ENCODE measurements around the gene DMRTB1.

Gene DMRTB1

DNA sequence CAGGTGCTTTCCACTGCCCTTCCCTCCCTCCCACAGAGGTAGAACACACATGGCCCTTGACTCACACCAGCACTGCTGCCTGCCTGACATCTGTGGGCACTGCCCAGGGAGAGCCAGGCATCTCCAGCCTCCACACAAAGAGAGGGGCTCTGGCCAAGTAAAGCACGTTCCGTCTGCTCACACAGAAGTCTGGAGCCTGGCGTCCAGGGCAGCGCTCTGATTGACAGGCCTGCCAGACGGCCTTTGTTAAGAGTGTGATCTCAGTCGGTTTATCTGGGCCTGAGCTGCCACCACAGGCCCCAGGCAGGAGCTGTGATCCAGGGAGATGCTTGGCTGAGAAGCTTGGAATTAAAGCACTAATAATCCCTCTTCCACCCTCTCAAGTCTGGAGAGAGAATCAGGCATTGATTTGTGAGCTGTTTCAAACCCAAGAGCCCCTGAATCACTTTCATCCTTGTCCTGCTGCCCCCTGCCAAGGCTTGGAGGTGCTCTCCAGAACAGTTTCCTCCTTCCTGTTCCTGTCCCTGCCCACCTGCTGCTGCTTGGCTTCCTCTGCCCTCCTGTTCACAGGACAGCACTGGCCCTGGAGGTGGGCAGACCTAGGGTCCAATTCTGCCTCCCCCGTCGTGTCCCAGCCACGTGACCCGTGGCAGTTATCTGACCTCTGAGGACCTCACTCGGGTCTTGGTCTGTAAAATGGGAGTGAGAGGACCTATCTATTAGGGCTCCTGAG lies 3.7 kb downstream of the DMRTB1 start:
- no peak overlapping the region for H3K27ac ChIP-seq (ENCODE audit: low read depth, low read length)
- no peaks in the 10 kb centered on the region for H3K36me3 ChIP-seq (ENCODE audit: control insufficient read depth in 5 of 5, insufficient read depth in 5 of 5, low read length in 5 of 5)
- no peaks in the 10 kb centered on the region for H3K9me3 ChIP-seq (ENCODE audit: control insufficient read depth in 5 of 5, low read length in 5 of 5)
- H3K9ac ChIP-seq (ENCODE audit: low read length in 5 of 5): no peak overlapping the region
- no peaks in the 10 kb centered on the region for H3K4me1 ChIP-seq (ENCODE audit: control insufficient read depth in 5 of 5, insufficient read depth in 5 of 5, low read length in 5 of 5)
- peaks cover 0 to 5% (median 0%) of the 10 kb centered on the region in 5 donors for H3K27me3 ChIP-seq (ENCODE audit: control insufficient read depth in 5 of 5, insufficient read depth in 4 of 5, low read length in 5 of 5)
- H3K4me3 ChIP-seq (ENCODE audit: low read depth in 1 of 5, low read length in 5 of 5): no peak overlapping the region

DNA sequence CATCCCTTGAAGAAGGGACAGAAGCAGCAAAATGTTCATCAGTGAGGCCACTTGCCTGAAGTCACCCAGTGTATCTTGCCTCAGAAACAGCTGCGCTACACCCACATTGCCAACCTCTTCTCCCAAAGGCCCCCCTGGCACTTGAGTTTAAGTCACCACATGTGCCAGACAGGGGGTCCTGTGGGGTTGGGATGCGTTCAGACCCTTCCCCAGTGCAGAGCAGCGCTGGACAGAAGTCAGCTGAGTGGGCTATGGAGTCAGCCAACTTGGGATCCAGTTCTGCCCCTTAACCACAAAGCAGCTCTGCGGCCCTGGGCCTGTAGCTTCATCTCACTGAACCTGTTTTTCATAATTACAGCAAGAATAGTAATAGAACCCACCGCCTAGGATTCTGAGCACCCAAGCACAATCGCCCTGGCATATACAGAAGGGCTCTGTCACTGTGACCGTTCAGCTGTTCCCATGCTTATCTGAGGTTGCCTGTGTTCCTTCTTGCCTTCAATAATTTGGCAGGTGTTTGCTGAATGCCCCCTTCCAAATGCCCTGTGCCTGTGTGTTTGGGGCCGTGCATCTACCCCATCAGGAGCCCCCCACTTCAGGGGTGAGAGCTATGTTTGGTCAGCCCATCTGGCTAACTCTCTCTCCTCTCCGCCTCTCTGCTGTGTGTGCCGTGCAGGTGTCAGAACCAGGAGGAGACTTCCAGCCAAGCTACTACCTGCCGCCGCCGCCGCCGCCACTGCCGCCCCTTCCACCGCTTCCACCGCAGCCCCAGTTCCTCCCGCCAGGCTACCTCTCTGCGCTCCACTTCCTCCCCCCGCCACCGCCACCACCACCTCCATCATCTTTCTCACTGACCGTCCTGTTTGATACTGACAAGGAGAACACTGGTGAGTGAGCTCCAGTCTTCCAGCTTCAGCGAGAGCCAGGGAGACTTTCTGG lies 5.0 kb downstream of the DMRTB1 start:
- no peaks in the 10 kb centered on the region for H3K9me3 ChIP-seq (ENCODE audit: control insufficient read depth in 5 of 5, low read length in 5 of 5)
- peaks cover 0 to 5% (median 0%) of the 10 kb centered on the region in 5 donors for H3K27me3 ChIP-seq (ENCODE audit: control insufficient read depth in 5 of 5, insufficient read depth in 4 of 5, low read length in 5 of 5)
- H3K36me3 ChIP-seq (ENCODE audit: control insufficient read depth in 5 of 5, insufficient read depth in 5 of 5, low read length in 5 of 5): no peaks in the 10 kb centered on the region
- no peak overlapping the region for H3K4me3 ChIP-seq (ENCODE audit: low read depth in 1 of 5, low read length in 5 of 5)
- no peak overlapping the region for H3K27ac ChIP-seq (ENCODE audit: low read depth, low read length)
- no peaks in the 10 kb centered on the region for H3K4me1 ChIP-seq (ENCODE audit: control insufficient read depth in 5 of 5, insufficient read depth in 5 of 5, low read length in 5 of 5)
- no peak overlapping the region for H3K9ac ChIP-seq (ENCODE audit: low read length in 5 of 5)

DNA sequence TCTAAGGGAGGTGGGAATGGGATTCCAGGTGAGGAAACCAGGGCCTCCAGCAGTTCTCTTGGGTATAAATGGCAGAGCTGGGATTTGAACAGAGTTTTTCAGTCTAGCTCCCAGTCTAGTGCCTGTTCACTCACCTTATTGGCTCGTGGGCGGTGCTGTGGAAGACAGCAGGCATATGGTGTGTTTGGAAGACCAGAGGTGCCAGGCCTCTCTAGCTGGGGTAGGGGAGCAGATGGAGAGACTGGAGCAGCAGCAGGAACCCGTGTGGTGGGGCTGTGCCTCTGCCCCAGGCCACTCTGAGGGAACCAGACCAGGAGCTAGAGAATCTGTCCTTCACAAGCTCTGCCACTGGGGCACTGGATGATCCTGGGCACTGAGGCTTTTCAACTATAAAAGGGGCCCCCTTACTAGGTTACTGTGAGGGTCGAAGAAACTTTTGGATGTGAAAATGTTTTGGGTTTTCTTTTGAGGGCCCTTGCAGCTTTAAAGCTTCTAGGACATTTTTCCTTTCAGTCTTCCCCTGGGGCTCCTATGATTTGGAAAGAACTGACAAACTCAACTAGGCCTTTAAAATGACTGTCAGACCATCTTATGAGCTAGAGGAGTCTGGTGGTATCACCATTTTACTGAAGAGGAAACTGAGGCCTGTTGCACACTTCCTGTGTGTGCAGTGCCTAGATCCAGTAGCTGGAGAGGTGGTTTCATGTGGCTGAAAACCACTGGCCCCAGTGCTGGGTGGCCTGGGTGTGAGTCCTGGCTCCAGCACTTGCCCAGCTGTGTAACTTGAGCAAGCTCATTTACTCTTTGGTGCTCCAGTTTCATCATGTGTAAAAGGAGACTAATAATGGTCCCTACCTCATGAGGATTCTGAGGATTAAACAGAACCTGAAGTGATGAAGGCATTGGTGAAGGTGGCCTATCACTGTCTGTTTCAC lies 6.1 kb downstream of the DMRTB1 start:
- no peak overlapping the region for H3K4me3 ChIP-seq (ENCODE audit: low read depth in 1 of 5, low read length in 5 of 5)
- peaks cover 0 to 2% (median 2%) of the 10 kb centered on the region in 5 donors for H3K4me1 ChIP-seq (ENCODE audit: control insufficient read depth in 5 of 5, insufficient read depth in 5 of 5, low read length in 5 of 5)
- H3K9me3 ChIP-seq (ENCODE audit: control insufficient read depth in 5 of 5, low read length in 5 of 5): no peaks in the 10 kb centered on the region
- peaks cover 0 to 5% (median 0%) of the 10 kb centered on the region in 5 donors for H3K27me3 ChIP-seq (ENCODE audit: control insufficient read depth in 5 of 5, insufficient read depth in 4 of 5, low read length in 5 of 5)
- no peak overlapping the region for H3K9ac ChIP-seq (ENCODE audit: low read length in 5 of 5)
- H3K27ac ChIP-seq (ENCODE audit: low read depth, low read length): no peak overlapping the region
- H3K36me3 ChIP-seq (ENCODE audit: control insufficient read depth in 5 of 5, insufficient read depth in 5 of 5, low read length in 5 of 5): no peaks in the 10 kb centered on the region

DNA sequence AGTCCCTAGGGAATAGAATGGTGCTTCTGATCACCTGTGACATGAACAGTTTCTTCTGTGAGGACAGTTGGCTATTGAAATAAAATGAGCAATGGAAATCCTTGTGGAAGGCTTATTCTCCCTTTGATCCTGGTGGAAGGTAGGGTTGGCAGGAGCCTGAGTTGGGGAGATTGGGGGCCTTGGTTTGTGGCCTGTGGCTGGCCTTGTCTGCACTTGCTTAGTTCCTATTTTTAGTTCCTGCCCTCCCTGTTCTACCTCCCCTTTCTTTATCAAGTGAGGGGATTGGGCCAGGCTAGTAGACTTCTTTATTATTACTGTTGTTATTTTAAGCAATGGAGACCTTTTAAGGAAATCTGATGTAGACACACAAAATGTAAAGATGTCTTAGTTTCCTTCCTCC lies 8.2 kb downstream of the DMRTB1 start:
- Histone ChIP-seq H3K9ac (ENCODE audit: low read length in 5 of 5) (no peak overlapping the region), H3K4me1 (ENCODE audit: control insufficient read depth in 5 of 5, insufficient read depth in 5 of 5, low read length in 5 of 5) (peaks cover 0 to 7% (median 6%) of the 10 kb centered on the region in 5 donors), H3K9me3 (ENCODE audit: control insufficient read depth in 5 of 5, low read length in 5 of 5) (no peaks in the 10 kb centered on the region), H3K4me3 (ENCODE audit: low read depth in 1 of 5, low read length in 5 of 5) (no peak overlapping the region), H3K27ac (ENCODE audit: low read depth, low read length) (no peak overlapping the region), H3K27me3 (ENCODE audit: control insufficient read depth in 5 of 5, insufficient read depth in 4 of 5, low read length in 5 of 5) (no peaks in the 10 kb centered on the region), H3K36me3 (ENCODE audit: control insufficient read depth in 5 of 5, insufficient read depth in 5 of 5, low read length in 5 of 5) (no peaks in the 10 kb centered on the region)

DNA sequence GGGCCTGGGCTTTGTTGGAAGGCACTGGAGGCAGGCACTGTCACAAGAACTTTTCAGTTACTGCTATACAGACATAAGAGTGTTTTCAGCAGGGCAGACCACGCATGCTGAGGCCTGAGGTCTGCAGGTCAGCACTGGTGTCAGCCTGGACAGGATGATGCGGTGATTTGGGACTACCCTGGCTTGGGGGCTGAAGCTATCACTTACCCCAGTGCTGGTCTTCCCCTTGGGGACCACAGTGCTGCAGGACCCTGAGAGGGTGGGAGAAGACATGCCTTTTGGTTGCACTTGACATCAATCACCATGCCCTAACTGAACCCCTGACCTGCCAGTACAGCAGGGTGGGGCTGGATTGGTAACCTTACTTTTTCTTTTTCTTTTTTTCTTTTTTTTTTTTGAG lies 9.2 kb downstream of the DMRTB1 start:
- H3K9ac ChIP-seq (ENCODE audit: low read length in 5 of 5): no peak overlapping the region
- no peaks in the 10 kb centered on the region for H3K36me3 ChIP-seq (ENCODE audit: control insufficient read depth in 5 of 5, insufficient read depth in 5 of 5, low read length in 5 of 5)
- no peaks in the 10 kb centered on the region for H3K27me3 ChIP-seq (ENCODE audit: control insufficient read depth in 5 of 5, insufficient read depth in 4 of 5, low read length in 5 of 5)
- H3K4me1 ChIP-seq (ENCODE audit: control insufficient read depth in 5 of 5, insufficient read depth in 5 of 5, low read length in 5 of 5): peaks cover 0 to 7% (median 6%) of the 10 kb centered on the region in 5 donors
- no peak overlapping the region for H3K4me3 ChIP-seq (ENCODE audit: low read depth in 1 of 5, low read length in 5 of 5)
- no peaks in the 10 kb centered on the region for H3K9me3 ChIP-seq (ENCODE audit: control insufficient read depth in 5 of 5, low read length in 5 of 5)
- no peak overlapping the region for H3K27ac ChIP-seq (ENCODE audit: low read depth, low read length)

DNA sequence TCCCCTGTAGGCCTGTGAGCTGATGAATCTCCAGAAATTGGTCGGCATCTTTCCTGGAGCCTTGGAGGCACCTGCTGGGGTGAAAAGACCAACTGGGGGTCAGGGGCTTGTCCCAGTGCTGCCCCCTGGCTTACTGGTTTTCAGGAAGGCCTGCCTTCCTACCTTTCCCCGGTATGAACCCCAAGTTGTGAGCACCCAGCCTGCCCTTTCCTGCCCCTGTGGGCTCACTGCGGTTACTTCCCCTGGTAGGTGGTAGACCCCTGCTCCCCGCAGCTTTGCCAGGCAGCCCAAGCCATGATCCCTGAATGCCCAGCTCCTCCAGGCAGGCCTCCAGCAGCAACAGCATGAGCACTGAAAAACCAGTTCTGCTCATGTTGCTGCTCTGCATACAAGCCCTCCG lies 10.2 kb downstream of the DMRTB1 start:
- Histone ChIP-seq H3K27me3 (ENCODE audit: control insufficient read depth in 5 of 5, insufficient read depth in 4 of 5, low read length in 5 of 5) (no peaks in the 10 kb centered on the region), H3K9me3 (ENCODE audit: control insufficient read depth in 5 of 5, low read length in 5 of 5) (no peaks in the 10 kb centered on the region), H3K4me3 (ENCODE audit: low read depth in 1 of 5, low read length in 5 of 5) (no peak overlapping the region), H3K27ac (ENCODE audit: low read depth, low read length) (no peak overlapping the region), H3K36me3 (ENCODE audit: control insufficient read depth in 5 of 5, insufficient read depth in 5 of 5, low read length in 5 of 5) (no peaks in the 10 kb centered on the region), H3K9ac (ENCODE audit: low read length in 5 of 5) (no peak overlapping the region), H3K4me1 (ENCODE audit: control insufficient read depth in 5 of 5, insufficient read depth in 5 of 5, low read length in 5 of 5) (peaks cover 0 to 7% (median 6%) of the 10 kb centered on the region in 5 donors)

DNA sequence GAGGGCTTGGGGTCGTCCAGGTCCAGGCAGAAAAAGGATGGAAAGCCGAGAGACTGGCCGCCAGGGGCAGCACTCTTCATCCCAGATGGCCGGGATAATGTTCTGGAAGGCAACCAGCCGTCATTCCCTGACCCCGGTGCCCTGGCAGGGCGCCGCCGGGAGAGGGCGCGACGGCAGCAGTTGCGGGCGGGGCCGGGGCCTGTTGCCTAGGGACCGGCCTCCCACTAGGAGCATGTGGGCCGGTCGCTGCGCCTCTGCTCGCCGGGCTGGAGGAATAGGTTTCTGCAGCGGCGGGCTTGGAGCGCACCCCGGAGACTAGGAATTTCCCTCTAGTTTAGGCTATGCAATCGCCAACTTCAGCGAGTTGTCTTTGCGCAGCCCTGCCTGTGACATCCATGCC lies 11.0 kb downstream of the DMRTB1 start:
- Histone ChIP-seq H3K4me3 (ENCODE audit: low read depth in 1 of 5, low read length in 5 of 5) (peak overlapping the region in 4 of 5 donors; percentile 5 to 61 (median 35)), H3K36me3 (ENCODE audit: control insufficient read depth in 5 of 5, insufficient read depth in 5 of 5, low read length in 5 of 5) (no peaks in the 10 kb centered on the region), H3K9me3 (ENCODE audit: control insufficient read depth in 5 of 5, low read length in 5 of 5) (no peaks in the 10 kb centered on the region), H3K4me1 (ENCODE audit: control insufficient read depth in 5 of 5, insufficient read depth in 5 of 5, low read length in 5 of 5) (peaks cover 0 to 7% (median 6%) of the 10 kb centered on the region in 5 donors), H3K9ac (ENCODE audit: low read length in 5 of 5) (no peak overlapping the region), H3K27ac (ENCODE audit: low read depth, low read length) (no peak overlapping the region), H3K27me3 (ENCODE audit: control insufficient read depth in 5 of 5, insufficient read depth in 4 of 5, low read length in 5 of 5) (no peaks in the 10 kb centered on the region)

DNA sequence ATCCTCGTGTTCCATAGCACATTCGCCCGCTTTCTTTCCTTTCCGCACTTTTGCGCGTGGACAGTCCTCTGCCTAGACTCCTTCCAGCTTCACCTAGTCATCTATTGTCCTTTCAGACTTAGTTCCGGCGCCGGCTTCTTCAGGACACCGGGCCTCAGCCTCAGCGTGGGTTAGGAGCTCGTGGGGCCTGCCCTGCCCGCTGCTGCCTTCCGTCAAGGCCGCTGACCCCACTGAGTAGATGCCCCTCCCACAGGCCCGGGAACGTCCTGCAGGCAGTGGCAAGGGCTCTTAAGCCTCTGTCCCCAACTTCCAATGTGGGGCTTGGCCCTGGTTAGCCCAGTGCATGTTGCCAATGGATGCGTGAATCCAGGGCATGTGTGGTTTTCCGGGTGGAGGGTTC lies 11.4 kb downstream of the DMRTB1 start:
- Histone ChIP-seq H3K9me3 (ENCODE audit: control insufficient read depth in 5 of 5, low read length in 5 of 5) (no peaks in the 10 kb centered on the region), H3K27ac (ENCODE audit: low read depth, low read length) (no peak overlapping the region), H3K36me3 (ENCODE audit: control insufficient read depth in 5 of 5, insufficient read depth in 5 of 5, low read length in 5 of 5) (no peaks in the 10 kb centered on the region), H3K4me3 (ENCODE audit: low read depth in 1 of 5, low read length in 5 of 5) (peak overlapping the region in 4 of 5 donors; percentile 5 to 61 (median 35)), H3K9ac (ENCODE audit: low read length in 5 of 5) (no peak overlapping the region), H3K4me1 (ENCODE audit: control insufficient read depth in 5 of 5, insufficient read depth in 5 of 5, low read length in 5 of 5) (peaks cover 0 to 7% (median 6%) of the 10 kb centered on the region in 5 donors), H3K27me3 (ENCODE audit: control insufficient read depth in 5 of 5, insufficient read depth in 4 of 5, low read length in 5 of 5) (no peaks in the 10 kb centered on the region)

DNA sequence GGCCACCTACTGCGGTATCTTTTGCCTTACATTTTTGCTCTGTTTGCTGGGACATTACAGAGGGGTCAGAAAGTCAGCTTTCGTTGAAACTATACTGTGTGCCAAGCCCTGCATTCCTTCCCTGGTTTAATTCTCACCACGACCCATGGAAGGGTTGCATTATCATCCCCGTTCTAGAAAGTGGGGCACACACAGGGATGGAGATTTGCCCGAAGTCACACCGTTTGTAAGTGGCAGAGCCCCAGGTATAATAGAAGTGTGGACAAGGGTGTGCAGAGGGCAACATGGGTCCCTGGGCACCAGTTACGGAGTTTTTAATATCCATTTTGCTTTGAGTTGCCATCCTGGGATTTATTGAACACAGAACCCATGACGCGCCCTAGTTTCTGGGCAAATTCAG lies 11.8 kb downstream of the DMRTB1 start:
- H3K4me3 ChIP-seq (ENCODE audit: low read depth in 1 of 5, low read length in 5 of 5): no peak overlapping the region
- H3K9me3 ChIP-seq (ENCODE audit: control insufficient read depth in 5 of 5, low read length in 5 of 5): no peaks in the 10 kb centered on the region
- H3K4me1 ChIP-seq (ENCODE audit: control insufficient read depth in 5 of 5, insufficient read depth in 5 of 5, low read length in 5 of 5): peaks cover 0 to 7% (median 6%) of the 10 kb centered on the region in 5 donors
- no peaks in the 10 kb centered on the region for H3K36me3 ChIP-seq (ENCODE audit: control insufficient read depth in 5 of 5, insufficient read depth in 5 of 5, low read length in 5 of 5)
- H3K27ac ChIP-seq (ENCODE audit: low read depth, low read length): no peak overlapping the region
- peaks cover 0 to 4% (median 0%) of the 10 kb centered on the region in 5 donors for H3K27me3 ChIP-seq (ENCODE audit: control insufficient read depth in 5 of 5, insufficient read depth in 4 of 5, low read length in 5 of 5)
- no peak overlapping the region for H3K9ac ChIP-seq (ENCODE audit: low read length in 5 of 5)
